B cell (primary cell): ENCODE data around the gene RNF217. TPM values are rescaled to one million over a fixed set of nuclear protein-coding genes. Genes with fewer than 3 reads are reported as not detected.

Source experiments
- ATAC-seq: fragments of 200-7000 bp; cut with Tn5 transposase; one replicate; pipeline ENCODE4 v1.10.0; 2021; ENCODE audit warnings: low read depth, mild to moderate bottlenecking, moderate number of reproducible peaks, moderate library complexity
- CTCF ChIA-PET: fragments of 350-600 bp; sonication (Branson Sonifier 250); formaldehyde crosslinking; loops from one replicate; lab custom pipeline; 2021; ENCODE audit warnings: antibody characterized with exemption, inconsistent platforms; lab: Charles Lee
- POLR2A ChIA-PET: fragments of 350-600 bp; sonication (Branson Sonifier 250); formaldehyde crosslinking; loops from one replicate; lab custom pipeline; 2021; ENCODE audit warnings: antibody characterized with exemption; lab: Charles Lee
- DNase-seq: peaks from one replicate; pipeline ENCODE4 v3.0.0; 2013
- H2AFZ ChIP-seq: 2 replicates; pipeline ENCODE4 v1.6.1; 2012; ENCODE audit warnings: mild to moderate bottlenecking, low read depth, low read length; ENCODE audit not compliant: insufficient read depth, poor library complexity, severe bottlenecking
- H3K27ac ChIP-seq, 2 donors: 1 replicate in 1 of 2; 2 replicates in 1 of 2; pipeline ENCODE4 v1.5.1; 2012 to 2013; ENCODE audit warnings: low read length in 2 of 2, mild to moderate bottlenecking in 2 of 2, moderate library complexity in 1 of 2
- H3K27me3 ChIP-seq, 4 experiments: fragments of 200-600 bp in 1 of 4; sonication (generic) in 1 of 4; replicated peaks in 1 of 4; 1 replicate in 2 of 4; 2 replicates in 2 of 4; pipeline versions ENCODE4 v1.6.1 to v1.7.0; 2013 to 2016; ENCODE audit warnings: low read length in 3 of 4, mild to moderate bottlenecking in 2 of 4, mixed read lengths in 1 of 4, moderate library complexity in 1 of 4; ENCODE audit not compliant: insufficient read depth in 4 of 4, control insufficient read depth in 3 of 4; ENCODE audit errors: control extremely low read depth in 1 of 4
- H3K36me3 ChIP-seq, 2 experiments: replicated peaks in 1 of 2; 1 replicate in 1 of 2; 2 replicates in 1 of 2; pipeline versions ENCODE4 v1.6.1 to v1.7.1; 2013; ENCODE audit warnings: low read length in 1 of 2; ENCODE audit not compliant: insufficient read depth in 2 of 2, control insufficient read depth in 1 of 2; ENCODE audit errors: control extremely low read depth in 1 of 2, extremely low read depth in 1 of 2
- H3K4me1 ChIP-seq, 2 donors: fragments of 200-600 bp in 1 of 2; sonication (generic) in 1 of 2; 1 replicate in 1 of 2; 2 replicates in 1 of 2; pipeline versions ENCODE4 v1.5.1 to v1.6.1; 2013 to 2017; ENCODE audit warnings: low read length in 2 of 2; ENCODE audit not compliant: control insufficient read depth in 2 of 2, insufficient read depth in 2 of 2
- H3K4me2 ChIP-seq: replicated peaks from 2 replicates; pipeline ENCODE3; 2012; ENCODE audit warnings: mild to moderate bottlenecking, low read depth, low read length; ENCODE audit not compliant: poor library complexity, severe bottlenecking
- H3K4me3 ChIP-seq, 5 experiments: fragments of 200-600 bp in 1 of 5; sonication (generic) in 1 of 5; 1 replicate in 3 of 5; 2 replicates in 2 of 5; pipeline versions ENCODE4 v1.5.1 to v1.7.0; 2011 to 2016; ENCODE audit warnings: low read length in 4 of 5, mild to moderate bottlenecking in 4 of 5, low read depth in 2 of 5, control low read depth in 1 of 5, moderate library complexity in 1 of 5; ENCODE audit not compliant: insufficient read depth in 1 of 5; ENCODE audit errors: control extremely low read depth in 1 of 5, extremely low read depth in 1 of 5
- H3K79me2 ChIP-seq: fragments of 200-600 bp; sonication (generic); one replicate; pipeline ENCODE4 v1.6.0; 2016; ENCODE audit warnings: low read length; ENCODE audit not compliant: control insufficient read depth, insufficient read depth
- H3K9ac ChIP-seq: fragments of 200-600 bp; sonication (generic); 2 replicates; pipeline ENCODE4 v1.6.1; 2017; ENCODE audit warnings: mild to moderate bottlenecking, low read length, moderate library complexity
- H3K9me3 ChIP-seq, 3 donors: one replicate each; pipeline versions ENCODE4 v1.6.1 to v1.7.1; 2013; ENCODE audit warnings: low read length in 2 of 3; ENCODE audit not compliant: control insufficient read depth in 2 of 3, insufficient read depth in 1 of 3; ENCODE audit errors: control extremely low read depth in 1 of 3
- H4K20me1 ChIP-seq: 2 replicates; pipeline ENCODE4 v1.6.0; 2012; ENCODE audit warnings: mild to moderate bottlenecking, low read length; ENCODE audit not compliant: insufficient read depth, control insufficient read depth, poor library complexity, severe bottlenecking
- H3K27ac Mint-ChIP-seq: one replicate; pipeline ENCODE4 v1.8.0; 2021; ENCODE audit warnings: mixed read lengths
- H3K27me3 Mint-ChIP-seq: one replicate; pipeline ENCODE4 v1.8.0; 2021; ENCODE audit warnings: mixed read lengths
- H3K4me1 Mint-ChIP-seq: one replicate; pipeline ENCODE4 v1.8.0; 2021; ENCODE audit warnings: mixed read lengths
- H3K4me3 Mint-ChIP-seq: one replicate; pipeline ENCODE4 v1.8.0; 2021; ENCODE audit warnings: mixed read lengths
- H3K9me3 Mint-ChIP-seq: one replicate; pipeline ENCODE4 v1.8.0; 2022; ENCODE audit warnings: mixed read lengths; ENCODE audit not compliant: insufficient read depth
- CTCF ChIP-seq: fragments of 200-600 bp; IDR thresholded peaks from one replicate; pipeline ENCODE4 v1.8.0; 2022; ENCODE audit warnings: antibody characterized with exemption, mild to moderate bottlenecking
- EZH2 ChIP-seq: IDR thresholded peaks from 2 replicates; pipeline ENCODE4 v1.6.1; 2012; ENCODE audit warnings: borderline replicate concordance, low read depth, mild to moderate bottlenecking, moderate library complexity, low read length; ENCODE audit not compliant: insufficient read depth, poor library complexity, severe bottlenecking
- WGBS: methylation state at CpG from one replicate; pipeline ENCODE4 v1.1.5; 2013; ENCODE audit warnings: missing lambda C conversion rate; ENCODE audit not compliant: insufficient coverage; 5-methylcytosine and 5-hydroxymethylcytosine counted together
- intact Hi-C: fragments of 100-400 bp; cut with micrococcal nuclease; formaldehyde crosslinking; loops from one replicate; pipeline ENCODE4 v1.10.0; 2022
- polyA plus RNA-seq: library from polyadenylated mRNA; depleted of rRNA; stranded (reverse); fragments of >200 nt; gene quantifications from 2 replicates; pipeline ENCODE4 v1.2.3, GENCODE V29; 2012
- total RNA-seq, 2 donors: library from RNA; stranded (reverse); fragments of 120-200 nt in 1 of 2; gene quantifications; 1 replicate in 1 of 2; 2 replicates in 1 of 2; pipeline versions ENCODE4 v1.2.3 to v1.2.4, GENCODE V29; 2013 to 2022

The RNF217 gene
- total and polyA plus RNA-seq, 2 donors (not counting 1 experiment from before 2014, with no cell fraction given), result 0.03 TPM; not detected in 1

DNA sequence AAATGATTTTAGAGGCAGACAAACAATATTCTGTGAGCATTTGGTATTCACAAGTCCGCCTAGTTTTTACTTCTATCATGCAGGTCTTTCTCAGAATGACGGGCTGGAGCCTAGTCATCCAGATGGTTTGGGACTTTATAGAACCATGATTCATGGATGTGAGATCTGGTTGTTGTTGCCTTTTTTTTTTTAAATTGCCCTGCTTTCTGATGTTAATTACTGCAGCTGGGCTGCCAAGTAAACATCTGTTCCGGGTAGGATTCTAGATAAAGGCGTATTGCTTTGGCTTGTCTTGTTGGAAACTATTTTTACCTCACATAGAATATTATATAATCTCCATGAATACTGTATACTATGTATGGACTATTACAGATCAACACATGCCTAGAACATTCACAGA is 58.1 kb downstream of the RNF217 start:
- DNase-seq (no peak), ATAC-seq (no peak)
- Mint-ChIP-seq H3K27me3 (no peaks in the 10 kb centered on the region), H3K9me3 (no peaks in the 10 kb centered on the region), H3K4me1 (no peaks in the 10 kb centered on the region), H3K4me3 (no peak overlapping the region), H3K27ac (no peak overlapping the region)
- intact Hi-C loops, result no loop called here
- Histone ChIP-seq H3K4me1 (no peaks in the 10 kb centered on the region), H3K4me2 (no peak overlapping the region), H3K79me2 (no peaks in the 10 kb centered on the region), H3K36me3 (no peaks in the 10 kb centered on the region), H3K9ac (no peak overlapping the region), H4K20me1 (no peaks in the 10 kb centered on the region), H2AFZ (no peak overlapping the region), H3K27ac (no peak overlapping the region), H3K27me3 (no peaks in the 10 kb centered on the region), H3K9me3 (no peaks in the 10 kb centered on the region), H3K4me3 (no peak overlapping the region)
- ChIA-PET CTCF (no interaction called here), POLR2A (no interaction called here)
- TF ChIP-seq EZH2, result no peak
- no peak for TF ChIP-seq CTCF
- 100% methylated on average over 2 of the region's 4 CpGs for WGBS

DNA sequence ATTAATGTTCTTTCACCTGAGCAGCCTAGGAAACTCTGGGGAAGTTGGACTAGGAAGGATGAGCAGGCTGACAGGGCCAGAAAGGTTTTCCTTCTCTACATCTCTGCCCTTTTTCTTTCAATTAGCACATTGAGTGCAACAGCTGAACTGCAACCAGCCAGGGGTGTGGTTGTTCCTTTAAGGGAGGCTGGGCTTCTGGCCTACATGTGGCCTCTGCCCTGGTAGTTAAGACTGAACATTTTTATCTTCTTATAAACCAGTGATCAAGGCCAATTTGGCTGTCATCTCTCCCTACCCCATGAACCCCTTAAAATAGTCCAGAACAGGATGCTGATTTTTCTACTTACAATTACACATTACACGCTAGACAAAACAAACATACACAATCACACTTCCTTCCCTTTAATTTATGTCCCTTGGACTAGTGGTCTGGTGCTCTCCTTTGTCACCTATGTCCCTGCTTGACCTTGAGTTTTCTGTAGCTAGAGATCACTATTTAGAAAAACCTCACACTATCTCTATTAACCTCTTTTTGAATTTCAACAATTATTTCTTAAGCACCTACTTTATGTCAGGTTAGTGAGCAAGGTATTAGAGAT is 60.3 kb downstream of the RNF217 start:
- H3K9ac ChIP-seq, result no peak overlapping the region
- ATAC-seq (no peak), DNase-seq (no peak)
- no peaks in the 10 kb centered on the region for H3K79me2 ChIP-seq
- H3K27me3 ChIP-seq, result no peaks in the 10 kb centered on the region
- POLR2A ChIA-PET, result no interaction called here
- H4K20me1 ChIP-seq, result no peaks in the 10 kb centered on the region
- no peak overlapping the region for H3K27ac Mint-ChIP-seq
- no peaks in the 10 kb centered on the region for H3K27me3 Mint-ChIP-seq
- H3K9me3 Mint-ChIP-seq, result no peaks in the 10 kb centered on the region
- H3K36me3 ChIP-seq, result no peaks in the 10 kb centered on the region
- no peak overlapping the region for H3K4me3 ChIP-seq
- TF ChIP-seq CTCF, result no peak
- TF ChIP-seq EZH2, result no peak
- 64% methylated on average over 1 of the region's 1 CpG for WGBS
- intact Hi-C loops, result no loop called here
- H3K4me3 Mint-ChIP-seq, result no peak overlapping the region
- H3K9me3 ChIP-seq, result no peaks in the 10 kb centered on the region
- H3K27ac ChIP-seq, result no peak overlapping the region
- no peak overlapping the region for H3K4me2 ChIP-seq
- H3K4me1 ChIP-seq, result no peaks in the 10 kb centered on the region
- H3K4me1 Mint-ChIP-seq, result no peaks in the 10 kb centered on the region
- no peak overlapping the region for H2AFZ ChIP-seq
- CTCF ChIA-PET, result no interaction called here
